GM11168 (cell line): Measurements from ENCODE around the gene FAM169A.
"Not testable (repeated sequence)": the region's sequence is repeated elsewhere in the genome, so short reads cannot be mapped to it uniquely, and the experiment has no call there.

Experiments used
- in situ Hi-C: fragments of 300-500 bp; cut with MboI; formaldehyde crosslinking; loops from one replicate; pipeline ENCODE4 v1.12.0; 2022; ENCODE audit warnings: low sequenced_read_pairs; ENCODE audit not compliant: unreplicated experiment

The FAM169A gene

GRCh38 chr5:74870299-74871067, 4.3 kb upstream of the FAM169A start:
- in situ Hi-C loops, result no loop called here

- in situ Hi-C loops, result not testable (repeated sequence)
Measured at GRCh38 chr5:74869414-74869813, 3.2 kb upstream of the FAM169A start.

GRCh38 chr5:74866596-74867162, 492 bp upstream of the FAM169A start:
- in situ Hi-C loops, result no loop called here

- in situ Hi-C loops, result no loop called here
Measured at GRCh38 chr5:74865256-74865803, 857 bp downstream of the FAM169A start.

- in situ Hi-C loops, result no loop called here
Measured at GRCh38 chr5:74864823-74865222, 1.4 kb downstream of the FAM169A start.

- in situ Hi-C loops, result no loop called here
Measured at GRCh38 chr5:74863726-74864125, 2.5 kb downstream of the FAM169A start.

GRCh38 chr5:74862221-74862620, 4.0 kb downstream of the FAM169A start:
- in situ Hi-C loops, result no loop called here

GRCh38 chr5:74856975-74857374, 9.2 kb downstream of the FAM169A start:
- in situ Hi-C loops, result not testable (repeated sequence)

- in situ Hi-C loops, result no loop called here
Measured at GRCh38 chr5:74853256-74853655, 12.9 kb downstream of the FAM169A start.

- in situ Hi-C loops, result no loop called here
Measured at GRCh38 chr5:74851684-74852353, 14.4 kb downstream of the FAM169A start.

- in situ Hi-C loops, result no loop called here
Measured at GRCh38 chr5:74850789-74851425, 15.3 kb downstream of the FAM169A start.

- in situ Hi-C loops, result no loop called here
Measured at GRCh38 chr5:74850030-74850429, 16.2 kb downstream of the FAM169A start.

GRCh38 chr5:74848553-74849025, 17.6 kb downstream of the FAM169A start:
- in situ Hi-C loops, result no loop called here

GRCh38 chr5:74839229-74839628, 27.0 kb downstream of the FAM169A start:
- in situ Hi-C loops, result no loop called here

GRCh38 chr5:74838262-74838661, 27.9 kb downstream of the FAM169A start:
- in situ Hi-C loops, result no loop called here

GRCh38 chr5:74837115-74837514, 29.1 kb downstream of the FAM169A start:
- in situ Hi-C loops, result no loop called here

GRCh38 chr5:74833537-74834266, 32.5 kb downstream of the FAM169A start:
- in situ Hi-C loops, result no loop called here

- in situ Hi-C loops, result no loop called here
Measured at GRCh38 chr5:74829413-74829812, 36.8 kb downstream of the FAM169A start.

- in situ Hi-C loops, result no loop called here
Measured at GRCh38 chr5:74822288-74822687, 43.9 kb downstream of the FAM169A start.

GRCh38 chr5:74816875-74817274, 49.3 kb downstream of the FAM169A start:
- in situ Hi-C loops, result no loop called here
